DMS153 (cell line): ENCODE results near the gene TMEM63B.
"Not testable (repeated sequence)": the region's sequence is repeated elsewhere in the genome, so short reads cannot be mapped to it uniquely, and the experiment has no call there.

ENCODE experiments used
- DNase-seq: peaks from one replicate; lab custom pipeline; 2025; lab: John Stamatoyannopoulos, UW

The TMEM63B gene

DNA sequence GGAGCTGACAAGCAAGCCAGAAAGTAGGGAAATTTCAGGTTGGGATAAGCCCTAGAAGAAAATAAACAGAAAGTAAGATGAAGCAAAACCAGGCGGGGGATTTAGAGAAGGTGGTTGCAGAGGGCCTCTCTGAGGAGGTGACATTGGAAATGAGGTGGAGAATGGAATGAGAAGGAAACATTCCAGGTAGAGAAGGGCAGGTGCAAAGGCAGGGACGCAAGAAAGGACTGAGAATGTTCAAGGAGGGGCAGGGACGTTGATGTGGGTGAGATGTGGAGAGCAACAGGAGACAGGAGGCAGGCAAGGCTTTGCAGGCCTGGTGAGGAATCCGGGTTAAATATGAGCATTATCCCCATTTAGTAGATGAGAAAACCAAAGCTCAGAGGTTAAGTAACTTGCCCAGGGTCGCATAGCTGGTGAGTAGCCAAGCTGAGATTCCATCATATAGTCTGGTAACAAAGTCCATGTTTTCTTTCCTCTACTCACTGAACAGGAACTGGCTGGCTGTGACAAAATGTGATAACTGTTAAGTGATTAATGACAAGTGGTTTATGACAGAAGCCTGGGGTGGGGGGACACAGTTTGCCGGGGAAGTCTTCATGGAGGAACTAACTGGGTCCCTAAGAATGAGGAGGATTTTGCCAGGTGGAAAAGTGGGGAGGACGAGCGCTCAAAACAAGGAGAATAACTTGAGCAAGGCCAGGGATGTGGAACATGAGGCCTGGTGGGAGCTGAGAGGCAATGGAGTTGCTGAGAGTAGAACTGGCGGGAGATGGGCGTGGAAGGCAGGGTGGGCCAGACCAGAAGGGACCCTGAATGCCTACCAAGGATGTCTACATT, 32.7 kb upstream of the TMEM63B start:
- DNase-seq, result no peak

GRCh38 chr6:44095243-44095623, 32.1 kb upstream of the TMEM63B start:
- not testable (repeated sequence) for DNase-seq

DNA sequence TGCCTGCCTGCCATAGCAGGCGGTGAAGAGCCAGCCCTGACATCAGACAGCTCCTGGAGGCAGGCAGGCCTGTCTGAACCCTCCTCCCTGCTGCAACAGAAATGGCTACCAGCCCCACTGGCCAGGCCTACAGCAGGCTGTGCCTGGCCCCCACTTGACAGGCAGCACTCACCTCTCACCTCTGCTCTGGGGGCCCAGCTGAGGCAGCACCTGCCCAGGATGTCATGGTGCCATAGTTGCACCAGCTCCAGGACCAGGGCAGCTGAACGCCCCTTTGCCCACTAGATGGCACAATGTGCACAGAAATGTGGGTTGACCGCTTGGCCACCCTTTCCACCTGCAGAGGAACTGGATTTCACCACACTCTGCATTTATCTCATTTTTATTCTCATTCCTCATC, 30.7 kb upstream of the TMEM63B start:
- peak; percentile 38 for DNase-seq

DNA sequence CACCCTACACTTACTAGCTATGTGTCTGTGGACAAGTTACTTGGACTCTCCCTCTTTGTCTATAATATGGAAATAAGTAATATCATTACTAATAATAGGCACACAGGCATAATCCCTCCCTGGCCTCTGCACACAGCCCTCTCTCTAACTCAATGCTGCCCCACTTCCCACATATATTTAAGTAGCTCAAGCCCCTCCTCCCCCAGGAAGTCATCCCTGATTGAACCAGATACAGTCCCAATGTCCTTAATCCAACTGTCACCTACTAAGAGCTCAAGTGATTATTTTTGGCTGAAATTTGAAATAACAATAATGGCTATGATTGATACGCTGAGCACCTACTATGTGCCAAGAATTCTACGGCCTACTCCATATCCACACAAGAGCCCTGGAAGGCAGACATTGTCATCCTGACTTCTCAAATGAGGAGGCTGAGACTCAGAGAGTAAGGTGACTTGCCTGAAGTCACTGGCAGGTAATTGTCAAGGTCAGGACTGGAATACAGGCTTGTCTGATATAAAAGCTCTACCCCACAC, 29.5 kb upstream of the TMEM63B start:
- DNase-seq, result no peak

- no peak for DNase-seq
These were observed 28.2 kb upstream of the TMEM63B start for GRCh38 chr6:44099192-44099591.

DNA sequence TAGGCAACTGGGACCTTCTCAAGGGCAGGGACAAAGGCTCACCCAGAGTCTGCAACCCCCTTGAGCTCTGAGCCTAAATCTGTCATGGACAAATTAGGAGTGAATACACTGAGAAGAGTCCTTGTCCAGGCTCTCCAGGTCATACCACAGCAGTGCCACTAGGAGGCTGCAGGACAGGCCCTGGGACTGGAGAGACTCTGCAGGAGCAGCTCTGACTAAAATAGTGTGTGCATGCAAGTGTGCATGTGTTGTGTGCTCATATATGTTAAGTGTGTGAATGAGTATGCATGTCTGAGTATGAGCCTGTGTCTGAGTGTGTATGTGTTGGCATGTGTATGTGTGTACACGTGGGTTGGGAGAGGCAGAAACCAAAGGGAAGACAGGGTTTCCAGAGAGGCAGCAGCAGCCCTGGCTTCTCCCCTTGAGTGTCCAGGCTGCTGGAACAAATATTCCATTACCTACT, 27.2 kb upstream of the TMEM63B start:
- no peak for DNase-seq

- DNase-seq, result no peak
These were observed 25.5 kb upstream of the TMEM63B start for GRCh38 chr6:44101832-44102231.

- DNase-seq, result no peak
These were observed 24.8 kb upstream of the TMEM63B start for GRCh38 chr6:44102527-44102926.

DNA sequence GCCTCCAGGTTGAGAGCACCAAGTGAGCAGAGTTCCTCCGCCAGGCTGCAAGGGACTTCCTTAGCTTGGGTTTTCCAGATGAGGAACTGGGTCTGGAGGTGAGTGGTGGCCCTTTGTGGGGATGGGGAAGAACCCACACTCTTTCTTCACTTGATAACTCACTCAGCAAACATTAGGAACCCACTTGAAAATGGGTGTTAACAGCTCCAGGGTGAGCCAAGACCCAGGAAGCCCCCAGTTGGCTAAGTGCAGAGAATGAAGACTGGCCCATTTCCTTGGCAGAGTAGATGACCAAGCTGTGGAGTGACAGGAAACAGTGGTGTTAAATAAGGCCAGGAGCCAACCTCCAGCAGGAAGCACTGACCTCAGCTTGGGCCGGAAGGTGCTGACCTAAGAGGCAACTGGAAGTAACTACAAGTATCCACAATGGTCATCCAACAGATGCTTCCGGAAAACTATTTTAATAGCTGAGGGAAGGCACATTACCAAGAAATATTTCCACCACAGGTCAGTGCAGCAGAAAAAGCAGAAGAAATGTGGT, 22.8 kb upstream of the TMEM63B start:
- no peak for DNase-seq

GRCh38 chr6:44105146-44105545, 22.2 kb upstream of the TMEM63B start:
- DNase-seq, result no peak

DNA sequence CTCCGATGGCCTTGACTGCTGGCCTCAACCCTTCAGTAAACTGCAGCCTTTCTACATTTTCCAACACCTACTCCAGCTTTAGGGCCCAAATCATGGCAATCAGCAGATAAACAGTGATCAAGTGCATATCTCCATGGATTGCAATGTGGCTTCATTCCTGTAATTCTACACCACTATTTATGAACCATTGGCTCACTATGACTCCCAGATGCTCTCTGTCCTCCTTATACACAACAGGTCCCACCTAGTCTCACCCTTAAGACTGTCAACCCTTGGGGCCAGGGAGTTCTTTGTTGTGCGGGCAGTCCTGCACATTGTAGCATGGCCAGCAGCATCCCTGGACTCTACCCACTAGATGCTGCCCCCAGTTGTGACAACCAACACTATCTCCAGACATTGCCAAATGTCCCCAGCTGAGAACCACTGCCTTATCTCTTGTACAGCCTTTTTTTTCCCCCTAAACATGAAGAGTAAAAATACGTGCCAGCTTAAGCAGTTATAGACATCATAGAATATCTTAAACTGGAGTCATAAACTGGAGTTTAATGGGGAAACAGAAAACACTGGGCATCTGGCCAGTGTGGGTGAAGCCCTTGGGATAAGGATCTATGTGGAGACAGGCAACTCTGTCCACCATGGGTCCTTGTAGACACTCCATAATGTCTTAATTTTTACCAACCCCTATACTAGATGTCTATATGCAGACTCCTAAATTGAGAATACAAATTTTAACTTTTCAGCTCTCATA, 21.2 kb upstream of the TMEM63B start:
- no peak for DNase-seq

- DNase-seq, result no peak
These were observed 20.3 kb upstream of the TMEM63B start for GRCh38 chr6:44107017-44107416.

GRCh38 chr6:44108471-44108870, 18.9 kb upstream of the TMEM63B start:
- DNase-seq, result no peak

DNA sequence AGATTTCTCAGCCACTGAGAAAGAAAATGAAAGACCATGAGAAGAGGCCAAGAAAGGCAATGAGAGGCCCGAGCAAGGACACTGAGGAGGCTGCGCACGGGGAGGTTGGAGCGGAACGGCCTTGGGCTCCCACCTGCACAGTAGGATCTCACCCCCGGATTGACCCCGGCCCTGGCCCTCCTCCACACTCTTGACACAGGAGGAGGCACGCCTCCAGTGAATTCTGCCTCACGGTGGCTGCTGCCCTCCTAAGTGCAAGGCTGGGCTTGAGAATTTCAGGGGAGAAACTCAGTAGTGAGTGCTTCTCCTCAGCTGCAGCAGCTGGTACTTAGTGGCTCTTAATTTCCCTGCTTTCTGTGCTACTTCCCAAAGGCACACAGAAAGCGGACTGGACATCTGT, 18.1 kb upstream of the TMEM63B start:
- DNase-seq, result no peak

GRCh38 chr6:44110005-44110676, 17.2 kb upstream of the TMEM63B start:
- no peak for DNase-seq

DNA sequence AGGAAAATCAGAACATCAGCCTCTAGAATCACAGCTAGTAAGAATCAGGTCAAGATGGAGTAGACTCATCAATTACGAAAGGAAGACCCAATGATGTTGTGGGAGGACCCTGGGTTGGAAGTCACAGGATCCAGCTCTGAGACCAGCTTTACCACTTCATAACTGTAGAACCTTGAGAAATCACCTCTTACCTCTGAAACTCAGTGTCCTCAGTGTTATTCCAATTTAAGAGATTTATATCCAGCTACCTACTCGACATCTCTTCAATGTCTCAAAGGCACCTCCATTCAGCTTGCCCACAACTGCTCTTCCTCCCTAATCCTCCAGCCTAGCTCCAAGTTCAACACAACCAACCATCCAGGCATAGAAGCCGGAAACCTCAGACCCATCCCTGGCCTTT, 16.4 kb upstream of the TMEM63B start:
- DNase-seq, result no peak

- DNase-seq, result no peak
These were observed 15.6 kb upstream of the TMEM63B start for GRCh38 chr6:44111434-44112417.

DNA sequence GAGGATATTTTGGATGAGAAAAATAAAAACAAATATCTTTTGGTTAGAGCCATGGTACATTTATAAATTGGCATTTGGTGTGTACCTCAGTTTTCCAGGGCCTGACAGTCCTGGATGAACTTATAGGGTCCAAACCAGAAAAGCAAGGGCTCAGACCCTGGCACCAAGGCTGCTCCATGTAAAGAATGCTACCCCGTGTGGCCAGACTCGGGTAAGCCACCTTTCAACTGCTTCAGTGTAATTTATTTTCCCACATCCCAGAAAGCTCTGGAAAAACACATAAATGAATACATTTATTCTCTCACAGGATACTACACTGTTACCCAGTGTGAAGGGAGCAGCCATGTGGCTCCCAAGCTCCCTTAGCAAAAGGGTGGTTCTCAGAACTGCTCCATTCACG, 13.9 kb upstream of the TMEM63B start:
- DNase-seq, result no peak

- no peak for DNase-seq
These were observed 11.5 kb upstream of the TMEM63B start for GRCh38 chr6:44115866-44116265.

DNA sequence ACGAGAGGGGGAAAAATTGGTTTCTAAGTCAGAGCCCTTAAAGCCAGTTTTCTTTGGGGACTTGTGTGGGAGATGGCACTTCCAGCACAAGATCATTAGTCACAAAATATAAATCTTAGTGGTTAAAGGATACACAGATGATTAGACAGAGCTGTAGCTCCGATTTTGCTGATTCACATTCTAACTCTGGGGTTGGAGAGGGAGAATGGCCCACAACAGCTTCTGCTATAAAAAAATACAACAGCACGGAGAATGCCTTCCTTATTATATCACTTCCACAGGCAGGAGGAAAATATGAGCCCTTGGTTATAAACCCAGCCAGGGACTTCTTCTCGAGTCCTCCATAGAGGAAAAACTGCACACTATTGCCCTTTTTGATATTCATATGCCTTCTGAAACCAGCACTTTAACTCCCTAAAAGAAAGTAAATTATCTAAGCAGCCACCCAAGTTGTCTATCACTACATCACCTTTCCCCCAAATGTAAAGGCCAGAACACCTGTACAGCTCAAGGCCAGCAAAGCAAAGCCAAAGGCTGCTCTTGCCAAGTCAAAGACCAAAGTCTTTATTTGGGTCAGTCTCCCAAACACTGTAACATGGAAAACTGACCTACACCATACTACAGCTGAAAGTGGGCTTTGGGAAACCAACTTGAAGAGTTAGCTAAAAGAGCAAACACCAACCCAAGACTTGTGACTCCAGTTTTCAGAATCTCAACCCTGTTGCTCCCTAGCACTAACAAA, 10.5 kb upstream of the TMEM63B start:
- DNase-seq, result no peak
